Measurements from ENCODE around the gene FAT4.

- TF ChIP-seq CTCF (IDR thresholded peaks at IDR 0.05; ENCODE audit: poor library complexity, severe bottlenecking) (peak; percentile 60), EP300 (conservative IDR thresholded peaks at IDR 0.05; ENCODE audit: poor library complexity, severe bottlenecking) (no peak), REST (IDR thresholded peaks at IDR 0.05; ENCODE audit: borderline replicate concordance) (no peak), EZH2 (IDR thresholded peaks at IDR 0.05; ENCODE audit: borderline replicate concordance, insufficient read depth, low read length, poor library complexity, severe bottlenecking) (no peak), MXI1 (conservative IDR thresholded peaks at IDR 0.05; ENCODE audit: poor library complexity, severe bottlenecking) (no peak), POLR2AphosphoS5 (IDR thresholded peaks at IDR 0.05) (no peak), SMC3 (conservative IDR thresholded peaks at IDR 0.05; ENCODE audit: poor library complexity) (peak; percentile 8), TAF1 (IDR thresholded peaks at IDR 0.05; ENCODE audit: low read depth) (no peak)
Measured at GRCh38 chr4:125317525-125317877, 2.7 kb downstream of the FAT4 start.
